GM19372 (cell line): ENCODE data around the gene GOLGA6L24.
"Not testable (repeated sequence)": the region's sequence is repeated elsewhere in the genome, so short reads cannot be mapped to it uniquely, and the experiment has no call there.

Experiments
- ATAC-seq: cut with Tn5 transposase; IDR thresholded peaks from one replicate; pipeline ENCODE4 v1.9.1; 2021; ENCODE audit warnings: mild to moderate bottlenecking, low read depth, moderate library complexity; ENCODE audit not compliant: unreplicated experiment

Gene GOLGA6L24

DNA sequence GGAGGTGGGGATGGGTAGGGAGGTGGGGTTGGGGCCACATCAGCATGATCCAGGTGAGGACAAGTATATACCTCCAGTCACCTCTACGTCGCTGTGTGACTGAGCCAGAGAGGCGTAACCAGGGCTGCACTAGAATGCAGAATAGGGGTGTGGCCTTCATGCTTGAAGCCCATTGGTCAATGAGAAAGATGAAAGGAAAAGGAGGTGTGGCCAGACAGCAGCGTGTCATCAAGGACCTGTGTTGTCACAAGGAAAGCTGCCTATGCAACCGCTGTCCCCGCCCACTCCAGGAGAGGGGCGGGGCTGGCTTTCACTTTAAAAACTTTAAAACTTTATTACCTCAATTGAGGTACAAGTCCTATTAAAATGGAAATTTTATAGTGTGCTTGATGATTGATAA lies at the start of gene GOLGA6L24:
Gene GOLGA6L24, minus strand, starts transcription at position 101 of the 400 bp plus-strand sequence. Its CDS starts 61 bp downstream, at position 40.
- ATAC-seq: not testable (repeated sequence)

- ATAC-seq: not testable (repeated sequence)
These were observed 45.0 kb upstream of the GOLGA6L24 start for GRCh38 chr15:28402774-28403435.

DNA sequence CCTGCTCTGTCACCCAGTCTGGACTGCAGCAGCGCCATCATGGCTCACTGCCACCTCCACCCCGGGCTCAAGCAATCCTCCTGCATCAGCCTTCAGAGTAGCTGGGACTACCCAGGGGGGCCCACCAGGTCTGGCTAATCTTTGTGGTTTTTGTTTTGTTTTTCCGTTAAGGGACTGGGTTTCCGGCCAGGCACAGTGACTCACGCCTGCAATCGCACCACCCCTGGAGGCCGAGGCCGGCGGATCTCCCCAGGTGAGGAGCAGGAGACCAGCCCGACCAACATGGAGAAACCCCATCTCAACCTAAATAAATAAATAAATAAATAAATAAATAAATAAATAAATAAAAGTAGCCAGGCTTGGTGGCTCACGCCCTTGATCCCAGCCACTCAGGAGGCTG lies 38.1 kb upstream of the GOLGA6L24 start:
- ATAC-seq: not testable (repeated sequence)

DNA sequence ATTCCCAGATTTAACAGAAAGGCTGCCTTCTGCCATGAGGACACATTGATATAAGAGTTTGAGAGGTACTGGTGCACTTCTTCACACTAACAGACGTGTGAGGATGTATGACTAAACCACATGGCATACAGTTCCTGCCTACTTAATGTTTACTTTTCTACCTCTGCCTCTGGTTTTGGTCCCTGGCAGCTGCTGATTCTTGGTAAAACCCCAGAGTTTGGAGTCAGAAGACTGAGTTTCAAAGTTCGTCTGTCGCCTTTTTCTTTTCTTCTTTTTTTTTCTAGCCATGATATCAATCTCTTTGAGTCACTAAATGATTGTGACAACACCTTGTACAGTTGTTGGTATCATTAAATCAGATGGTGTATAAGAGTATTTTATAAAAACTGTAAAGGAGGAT lies 22.2 kb upstream of the GOLGA6L24 start:
- not testable (repeated sequence) for ATAC-seq

- ATAC-seq: not testable (repeated sequence)
These were observed 20.5 kb upstream of the GOLGA6L24 start, which contains the start of gene GOLGA8F for GRCh38 chr15:28378364-28378763. Gene GOLGA8F, plus strand, starts transcription at chr15:28378664. Its CDS starts 98 bp downstream, at chr15:28378762.

DNA sequence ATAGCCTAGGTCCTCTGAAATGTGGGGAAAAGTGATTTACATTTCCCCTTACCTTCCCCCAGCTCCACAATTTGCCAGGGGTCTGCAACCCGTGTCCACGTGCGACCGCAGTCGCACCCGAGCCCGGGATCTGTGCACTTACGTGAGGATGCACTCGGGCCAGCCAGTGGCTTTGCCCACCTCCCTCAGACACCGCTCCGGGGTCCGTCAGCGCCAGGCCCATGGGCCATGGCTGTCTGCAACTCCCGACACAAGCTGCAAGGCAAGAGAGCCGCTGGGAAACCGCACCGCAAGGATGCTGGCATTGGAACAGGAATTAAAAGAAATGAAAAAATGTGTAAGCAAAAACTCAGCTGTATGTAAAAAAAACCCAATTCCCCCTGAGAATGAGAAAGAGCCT lies 7.6 kb upstream of the GOLGA6L24 start:
- not testable (repeated sequence) for ATAC-seq

DNA sequence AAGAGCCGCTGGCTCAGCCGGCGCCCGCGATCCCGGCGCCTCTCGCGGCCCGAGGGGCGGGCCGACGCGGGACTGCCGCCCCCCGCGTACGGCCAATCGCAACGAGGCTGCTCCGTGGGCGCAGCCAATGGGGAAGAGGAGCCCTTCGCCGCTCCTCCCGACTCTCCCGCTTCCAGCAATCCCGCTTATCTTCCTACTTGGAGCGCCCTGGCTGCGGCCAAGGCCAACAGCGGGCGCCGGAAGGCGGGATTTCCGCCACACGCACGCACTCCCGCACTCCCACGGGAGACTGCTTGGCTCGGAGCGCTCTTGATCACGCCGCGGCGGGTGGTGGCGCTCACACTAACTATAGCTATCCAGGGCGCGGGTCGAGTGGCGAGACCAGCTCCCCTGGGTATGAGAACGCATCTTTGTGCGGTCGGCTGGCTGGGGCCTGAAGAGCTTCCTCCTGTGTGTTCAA lies 35.7 kb downstream of the GOLGA6L24 start, which contains the start of gene HERC2:
Gene HERC2, minus strand, starts transcription at position 51 of the 460 bp plus-strand sequence. CDS start 746 bp downstream, outside the sequence.
- ATAC-seq: not testable (repeated sequence)

DNA sequence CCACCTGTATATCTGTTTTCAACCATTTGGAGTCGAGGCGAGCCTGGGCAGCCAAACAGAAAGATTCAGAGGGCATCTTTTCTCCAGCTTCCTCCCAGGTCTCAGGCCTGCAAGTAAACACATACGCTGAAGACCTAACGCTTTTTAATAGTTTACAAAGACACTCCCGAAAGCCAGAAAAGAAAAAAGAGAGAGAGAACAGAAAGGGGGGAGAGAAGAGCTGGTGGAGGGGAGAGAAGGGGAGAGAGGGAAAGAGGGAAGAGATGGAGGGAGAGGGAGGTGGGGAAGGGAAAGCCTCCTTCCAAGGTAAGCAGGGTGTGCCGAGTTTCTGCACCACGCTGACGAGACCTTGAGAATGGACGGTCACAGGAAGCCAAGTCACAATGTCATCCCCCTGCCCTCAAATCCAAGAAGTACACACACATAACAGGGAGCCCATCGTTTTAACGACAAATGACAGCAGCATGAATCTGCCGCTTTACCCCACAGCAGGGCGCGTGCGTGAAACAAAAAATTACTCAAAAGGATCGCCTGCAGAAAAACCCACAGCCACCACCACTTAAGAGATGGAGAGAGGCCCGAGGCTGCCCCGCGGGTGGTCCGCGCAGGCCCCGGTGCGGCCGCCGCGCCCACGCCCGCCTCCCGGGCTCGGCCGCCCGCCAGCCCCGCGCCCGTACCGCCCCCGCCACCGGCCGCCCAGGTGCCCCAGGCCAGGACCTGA lies 36.4 kb downstream of the GOLGA6L24 start:
- not testable (repeated sequence) for ATAC-seq

DNA sequence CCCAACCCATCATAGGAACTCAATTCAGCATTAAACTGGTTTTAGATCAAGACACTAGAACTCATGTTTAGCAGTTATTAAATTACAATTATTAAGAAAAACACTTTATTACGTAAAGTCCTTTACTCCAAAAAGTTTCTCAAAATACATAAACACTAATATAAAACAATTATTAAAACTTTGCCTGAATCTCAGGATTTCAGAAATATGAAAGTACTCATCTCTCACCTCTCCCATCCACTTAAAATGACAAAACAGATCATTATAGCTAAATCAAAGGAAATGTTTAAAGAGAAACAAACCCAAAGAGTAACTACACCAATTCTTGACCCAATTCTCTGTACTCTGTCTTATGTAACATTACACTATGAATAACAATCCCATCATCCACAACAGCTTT lies 38.2 kb downstream of the GOLGA6L24 start:
- ATAC-seq: not testable (repeated sequence)

DNA sequence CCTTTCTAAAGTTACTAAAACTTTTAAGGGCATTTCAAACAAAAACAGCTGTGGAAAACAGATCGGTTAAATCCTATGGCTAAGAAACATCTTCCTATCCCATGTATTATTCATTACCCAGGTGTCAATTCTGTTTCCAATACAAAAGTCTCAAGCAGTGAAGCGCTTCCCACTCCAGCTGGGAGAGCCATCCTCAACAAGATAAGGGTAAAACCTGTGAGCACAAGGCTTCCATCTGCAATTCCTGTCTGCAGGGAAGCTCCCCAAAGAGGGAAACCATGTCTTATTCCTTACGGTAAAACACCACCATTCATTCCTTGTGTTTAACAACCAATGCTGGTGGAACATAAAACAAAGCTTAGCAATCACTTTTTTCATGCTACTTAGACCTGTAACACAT lies 39.1 kb downstream of the GOLGA6L24 start:
- not testable (repeated sequence) for ATAC-seq

DNA sequence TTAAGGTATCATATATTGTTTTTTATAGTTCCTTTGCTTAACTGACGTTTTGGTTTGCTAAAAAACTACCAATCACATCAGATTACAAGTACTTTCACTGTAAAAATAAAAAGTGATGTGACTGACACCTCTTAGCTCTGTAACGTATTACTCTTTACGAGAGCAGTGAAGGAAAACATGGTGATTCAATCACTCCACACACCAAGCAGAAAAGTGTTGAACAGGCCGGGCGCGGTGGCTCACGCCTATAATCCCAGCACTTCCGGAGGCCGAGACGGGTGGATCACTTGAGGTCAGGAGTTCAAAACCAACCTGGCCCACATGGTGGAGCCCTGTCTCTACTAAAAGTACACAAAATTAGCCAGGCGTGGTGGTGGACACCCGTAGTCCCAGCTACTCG lies 39.8 kb downstream of the GOLGA6L24 start:
- not testable (repeated sequence) for ATAC-seq

GRCh38 chr15:28316958-28317357 lies 40.9 kb downstream of the GOLGA6L24 start:
- not testable (repeated sequence) for ATAC-seq

GRCh38 chr15:28310454-28310853 lies 47.4 kb downstream of the GOLGA6L24 start:
- not testable (repeated sequence) for ATAC-seq

GRCh38 chr15:28308718-28309117 lies 49.2 kb downstream of the GOLGA6L24 start:
- not testable (repeated sequence) for ATAC-seq
